Urinary bladder (tissue), 4 donors: ENCODE data around the gene PIK3C2G. TPM values are rescaled to one million over a fixed set of nuclear protein-coding genes. Genes with fewer than 3 reads are reported as not detected.

ENCODE experiments used
- DNase-seq: peaks from one replicate; pipeline ENCODE4 v3.0.0-alpha.2; 2015; ENCODE audit errors: extremely low spot score
- H3K27ac ChIP-seq: one replicate; pipeline ENCODE4 v1.5.1; 2013; ENCODE audit warnings: low read depth, mild to moderate bottlenecking, moderate library complexity
- H3K36me3 ChIP-seq: one replicate; pipeline ENCODE4 v1.6.1; 2013; ENCODE audit warnings: mild to moderate bottlenecking, moderate library complexity; ENCODE audit not compliant: insufficient read depth
- H3K4me1 ChIP-seq: one replicate; pipeline ENCODE4 v1.6.1; 2013; ENCODE audit warnings: mild to moderate bottlenecking, moderate library complexity; ENCODE audit not compliant: insufficient read depth
- H3K4me3 ChIP-seq: one replicate; pipeline ENCODE4 v1.5.1; 2013; ENCODE audit warnings: low read depth, low read length
- WGBS: extraction: QIAGEN DNeasy Blood & Tissue Kit; methylation state at CpG from one replicate; pipeline ENCODE4 v1.1.7; 2013; 5-methylcytosine and 5-hydroxymethylcytosine counted together
- polyA plus RNA-seq: library from polyadenylated mRNA; stranded (reverse); fragments of 200-250 nt; gene quantifications from one replicate; pipeline ENCODE4 v1.2.3, GENCODE V29; 2013
- total RNA-seq: library from RNA; depleted of rRNA; stranded (reverse); fragments of >200 nt; gene quantifications from one replicate; pipeline ENCODE4 v1.2.3, GENCODE V29; 2014
- donor health status: healthy with polysubstance abuse.
- donor health status: healthy.

The PIK3C2G gene
- total and polyA plus RNA-seq, 2 donors = 0.03 to 1.2 TPM

DNA sequence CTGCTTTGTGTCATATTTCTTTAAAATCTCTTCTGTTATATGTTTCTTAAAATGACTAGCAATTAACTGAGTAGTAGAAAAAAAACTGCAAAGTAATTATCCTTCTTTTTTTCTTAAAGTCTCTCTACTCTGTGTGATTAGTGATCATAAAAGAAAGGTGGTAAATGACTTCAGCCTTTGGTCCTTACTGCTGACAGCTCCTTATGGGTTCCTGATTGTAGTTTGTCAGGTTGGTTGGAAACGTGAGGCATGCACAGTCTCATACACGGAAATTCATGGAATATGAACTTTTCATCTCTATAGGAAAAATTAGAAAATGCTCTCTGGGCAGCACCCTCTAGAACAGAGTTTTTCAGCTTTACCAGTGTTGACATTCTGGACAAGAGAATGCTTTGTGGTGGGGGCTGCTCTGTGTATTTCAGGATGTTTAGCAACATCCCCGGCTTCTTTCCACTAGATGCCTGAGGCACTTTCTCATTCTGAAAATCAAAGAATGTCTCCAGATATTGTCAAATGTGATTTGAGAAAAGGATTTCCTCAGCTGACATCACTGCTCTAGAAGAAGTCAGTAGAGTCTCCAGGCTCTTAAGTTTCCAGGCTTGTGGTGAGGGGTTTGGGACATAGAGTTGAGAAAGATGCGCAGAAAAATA, 121.0 kb downstream of the PIK3C2G start:
- 62% methylated on average over 4 of the region's 4 CpGs for WGBS
- Histone ChIP-seq H3K4me3 (no peak overlapping the region), H3K36me3 (no peaks in the 10 kb centered on the region), H3K4me1 (no peaks in the 10 kb centered on the region), H3K27ac (no peak overlapping the region)
- DNase-seq = no peak

- no peaks in the 10 kb centered on the region for H3K36me3 ChIP-seq
- no peak overlapping the region for H3K27ac ChIP-seq
- H3K4me3 ChIP-seq = no peak overlapping the region
- H3K4me1 ChIP-seq = no peaks in the 10 kb centered on the region
- 17% methylated on average over 4 of the region's 4 CpGs for WGBS
- DNase-seq = peak; percentile 40
Measured at GRCh38 chr12:18383203-18383602, 121.9 kb downstream of the PIK3C2G start.

DNA sequence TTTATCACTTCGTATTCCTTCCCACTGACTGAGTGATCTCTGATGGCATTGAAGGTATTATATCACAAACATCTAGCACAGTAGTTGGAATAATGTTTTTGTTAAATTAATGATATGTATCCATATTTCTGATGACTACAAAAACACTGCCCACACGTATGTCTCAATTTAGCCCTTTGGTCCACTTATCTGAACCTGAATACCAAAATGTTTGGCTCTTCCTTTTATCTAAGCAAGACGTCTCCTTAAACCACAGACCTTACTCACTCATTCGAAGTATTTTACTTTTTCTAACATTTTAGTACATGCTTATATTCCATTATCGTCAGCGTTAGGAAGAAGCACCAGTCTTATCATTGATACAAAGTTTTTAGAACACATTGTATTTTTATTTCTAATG, 126.4 kb downstream of the PIK3C2G start:
- H3K27ac ChIP-seq = no peak overlapping the region
- no peak for DNase-seq
- H3K4me1 ChIP-seq = no peaks in the 10 kb centered on the region
- 95% methylated on average over 6 of the region's 6 CpGs for WGBS
- no peaks in the 10 kb centered on the region for H3K36me3 ChIP-seq
- H3K4me3 ChIP-seq = no peak overlapping the region

DNA sequence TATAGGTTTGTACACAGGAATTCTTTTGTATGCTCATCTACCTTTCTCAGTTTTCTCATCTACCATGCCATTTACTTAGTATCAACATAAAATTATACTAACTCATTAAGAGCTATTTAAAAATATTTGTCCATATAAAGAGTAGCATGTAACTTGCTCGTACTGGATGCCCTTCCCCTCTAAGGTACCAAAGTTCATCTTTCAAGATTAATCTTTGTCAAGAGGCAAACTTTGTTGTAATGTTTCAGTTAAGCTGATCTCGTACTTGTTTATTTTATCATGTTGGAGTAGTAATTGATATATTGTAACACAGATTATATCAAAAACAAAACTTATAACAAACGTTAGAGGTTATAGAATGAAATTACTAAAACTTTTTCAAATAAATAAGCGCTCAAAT, 128.5 kb downstream of the PIK3C2G start:
- H3K36me3 ChIP-seq = no peaks in the 10 kb centered on the region
- 63% methylated on average over 4 of the region's 4 CpGs for WGBS
- no peak overlapping the region for H3K4me3 ChIP-seq
- DNase-seq = no peak
- no peak overlapping the region for H3K27ac ChIP-seq
- H3K4me1 ChIP-seq = no peaks in the 10 kb centered on the region

DNA sequence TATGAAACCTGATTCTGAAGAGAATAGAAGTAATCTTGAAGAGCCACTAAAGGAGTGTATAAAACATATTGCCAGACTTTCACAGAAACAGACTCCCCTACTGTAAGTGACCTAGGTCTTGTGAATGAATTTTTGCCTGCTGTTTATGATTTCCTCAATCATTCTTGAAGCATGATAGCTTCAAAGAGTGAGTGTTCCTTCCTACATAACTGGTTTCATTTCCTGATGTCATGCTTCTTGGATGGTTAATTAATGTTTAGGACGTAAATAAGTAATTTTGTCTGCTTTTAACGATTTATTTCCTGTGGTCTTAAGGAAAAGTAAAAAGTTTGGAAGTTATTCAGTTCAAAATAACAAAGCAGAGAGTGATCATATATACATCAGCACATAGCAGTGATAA, 129.8 kb downstream of the PIK3C2G start:
- whole genome bisulfite sequencing = 61% methylated on average over 2 of the region's 2 CpGs
- DNase-seq = no peak
- H3K4me1 ChIP-seq = no peaks in the 10 kb centered on the region

GRCh38 chr12:18394742-18395141, 133.4 kb downstream of the PIK3C2G start:
- Histone ChIP-seq H3K4me3 (no peak overlapping the region), H3K27ac (no peak overlapping the region), H3K36me3 (no peaks in the 10 kb centered on the region), H3K4me1 (no peaks in the 10 kb centered on the region)
- no peak for DNase-seq
- WGBS = 100% methylated on average over 1 of the region's 1 CpG

More for the DNA sequence above, 129.8 kb downstream of the PIK3C2G start:
- Histone ChIP-seq H3K4me3 (no peak overlapping the region), H3K27ac (no peak overlapping the region), H3K36me3 (no peaks in the 10 kb centered on the region)

GRCh38 chr12:18400186-18400585, 138.9 kb downstream of the PIK3C2G start:
- DNase-seq = no peak
- H3K36me3 ChIP-seq = no peaks in the 10 kb centered on the region
- no peak overlapping the region for H3K27ac ChIP-seq
- no peak overlapping the region for H3K4me3 ChIP-seq
- WGBS = 89% methylated on average over 1 of the region's 1 CpG
- no peaks in the 10 kb centered on the region for H3K4me1 ChIP-seq

DNA sequence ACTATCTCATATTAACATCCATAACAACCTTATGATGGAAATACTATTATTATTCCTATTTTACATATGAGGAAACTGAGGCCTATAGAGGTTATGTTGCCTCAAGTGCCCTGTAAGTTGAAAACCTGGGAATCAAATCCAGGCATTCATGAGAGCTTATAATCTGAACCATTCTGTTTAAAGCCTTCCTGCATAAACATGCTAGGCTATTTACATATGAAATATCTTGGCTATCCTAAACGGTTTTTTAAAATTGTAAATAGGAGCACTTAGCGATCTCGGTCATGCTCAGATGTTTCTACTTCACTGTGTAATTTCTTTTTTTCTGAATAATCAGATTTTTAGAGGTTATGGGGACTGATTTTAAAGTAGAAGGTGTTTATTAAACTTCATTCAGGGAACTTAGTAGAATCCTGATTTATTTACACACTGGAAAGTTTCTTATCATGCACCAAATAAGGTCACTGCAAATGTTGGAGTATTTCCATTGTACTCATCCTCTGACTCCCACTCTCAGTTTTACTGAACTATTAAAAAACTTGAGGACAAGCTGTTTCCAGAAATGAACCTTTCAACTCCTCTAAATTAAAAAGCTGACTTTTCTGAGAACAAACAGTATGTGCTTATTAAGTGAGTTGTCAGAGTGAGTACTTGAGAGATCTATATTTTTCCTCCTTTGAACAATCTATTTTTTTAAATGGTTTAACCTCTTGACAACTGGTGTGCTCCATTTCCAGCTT, 141.7 kb downstream of the PIK3C2G start:
- Histone ChIP-seq H3K4me3 (no peak overlapping the region), H3K36me3 (no peaks in the 10 kb centered on the region), H3K4me1 (no peaks in the 10 kb centered on the region), H3K27ac (peak overlapping the region; percentile 73)
- 29% methylated on average over 3 of the region's 3 CpGs for WGBS
- peak; percentile 80 for DNase-seq

- H3K4me1 ChIP-seq = no peaks in the 10 kb centered on the region
- H3K36me3 ChIP-seq = no peaks in the 10 kb centered on the region
- H3K27ac ChIP-seq = no peak overlapping the region
- H3K4me3 ChIP-seq = no peak overlapping the region
- DNase-seq = no peak
- WGBS = 83% methylated on average over 1 of the region's 1 CpG
Measured at GRCh38 chr12:18411453-18411852, 150.1 kb downstream of the PIK3C2G start.

DNA sequence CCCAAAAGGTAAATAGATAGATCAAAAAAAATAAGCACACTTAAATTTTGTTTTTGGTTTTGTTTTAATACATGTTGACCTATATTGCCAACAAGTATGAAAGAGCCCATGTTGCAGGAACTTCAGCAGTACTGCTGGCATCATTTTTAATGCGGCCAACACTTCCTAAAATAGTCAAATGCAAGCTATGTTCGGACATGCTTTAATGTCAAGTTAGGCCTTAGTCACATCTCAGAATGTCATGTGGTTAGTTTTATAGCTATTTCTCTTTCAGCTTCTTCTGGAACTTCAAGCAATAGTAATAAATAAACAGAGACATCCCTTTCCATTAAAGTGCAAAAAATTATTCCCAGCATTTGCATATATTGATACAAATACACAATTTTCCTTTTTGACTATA, 153.4 kb downstream of the PIK3C2G start:
- Histone ChIP-seq H3K4me3 (no peak overlapping the region), H3K36me3 (no peaks in the 10 kb centered on the region), H3K27ac (no peak overlapping the region), H3K4me1 (no peaks in the 10 kb centered on the region)
- DNase-seq = no peak
- WGBS = 77% methylated on average over 2 of the region's 2 CpGs

DNA sequence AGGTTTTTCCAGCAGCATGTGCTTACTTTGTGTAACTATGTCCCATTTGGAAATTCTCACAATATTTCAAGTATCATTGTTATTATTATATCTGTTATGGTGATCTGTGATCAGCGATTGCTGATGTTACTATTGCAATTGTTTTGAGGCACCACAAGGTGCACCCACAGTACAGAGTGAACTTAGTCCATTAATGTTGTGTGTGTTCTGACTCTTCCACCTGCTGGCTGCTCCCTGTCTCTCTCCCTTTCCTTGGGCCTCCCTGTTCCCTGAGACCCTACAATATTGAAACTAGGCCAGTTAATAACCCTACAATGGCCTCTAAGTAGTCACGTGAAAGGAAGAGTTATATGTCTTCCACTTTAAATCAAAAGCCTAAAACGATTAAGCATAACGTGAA, 153.9 kb downstream of the PIK3C2G start:
- no peak overlapping the region for H3K4me3 ChIP-seq
- 69% methylated on average over 4 of the region's 4 CpGs for WGBS
- no peaks in the 10 kb centered on the region for H3K4me1 ChIP-seq
- DNase-seq = no peak
- no peaks in the 10 kb centered on the region for H3K36me3 ChIP-seq
- H3K27ac ChIP-seq = no peak overlapping the region

- Histone ChIP-seq H3K4me3 (no peak overlapping the region), H3K27ac (no peak overlapping the region), H3K4me1 (no peaks in the 10 kb centered on the region), H3K36me3 (no peaks in the 10 kb centered on the region)
- 91% methylated on average over 2 of the region's 2 CpGs for WGBS
- no peak for DNase-seq
Measured at GRCh38 chr12:18416412-18416811, 155.1 kb downstream of the PIK3C2G start.

GRCh38 chr12:18419311-18419710, 158.0 kb downstream of the PIK3C2G start:
- H3K36me3 ChIP-seq = no peaks in the 10 kb centered on the region
- H3K27ac ChIP-seq = no peak overlapping the region
- H3K4me3 ChIP-seq = no peak overlapping the region
- no peaks in the 10 kb centered on the region for H3K4me1 ChIP-seq
- WGBS = 87% methylated on average over 4 of the region's 4 CpGs
- no peak for DNase-seq

GRCh38 chr12:18421867-18422266, 160.5 kb downstream of the PIK3C2G start:
- Histone ChIP-seq H3K4me3 (no peak overlapping the region), H3K4me1 (no peaks in the 10 kb centered on the region), H3K27ac (no peak overlapping the region), H3K36me3 (no peaks in the 10 kb centered on the region)
- 28% methylated on average over 3 of the region's 3 CpGs for WGBS
- no peak for DNase-seq
